Measurements from ENCODE around the gene CEACAM16.
"Not testable (repeated sequence)": the region's sequence is repeated elsewhere in the genome, so short reads cannot be mapped to it uniquely, and the experiment has no call there.

CEACAM16 gene

DNA sequence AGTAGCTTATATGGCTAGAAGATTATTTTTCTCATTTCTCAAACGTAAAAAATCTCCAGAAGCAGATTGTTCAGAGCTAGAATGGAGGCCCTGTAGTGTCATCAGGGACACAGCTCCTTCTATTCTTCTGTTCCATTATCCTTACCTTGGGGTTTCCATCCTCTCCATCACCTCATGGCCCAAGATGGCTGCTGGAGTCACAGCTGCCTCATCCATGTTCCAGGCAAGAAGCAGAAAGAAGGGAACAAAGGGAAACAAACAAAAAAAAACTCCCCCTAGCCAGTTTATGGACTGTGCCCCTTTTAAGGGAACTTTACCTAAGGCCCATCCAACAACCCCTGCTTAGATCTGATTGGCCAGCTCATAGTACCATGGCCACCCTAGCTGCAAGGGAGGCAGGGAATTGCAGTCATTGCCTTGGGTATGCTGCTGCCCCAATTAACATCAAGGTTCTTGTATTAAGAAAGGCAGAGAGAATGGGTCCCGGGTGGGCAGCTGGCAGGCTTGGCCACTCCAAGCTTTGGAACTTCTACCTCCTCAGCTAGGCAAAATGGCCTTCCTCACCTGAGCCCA, 15.7 kb downstream of the CEACAM16 start:
- in situ Hi-C loops (cut with HindIII; ENCODE audit: low pct_ligation_motif_present, low sequenced_read_pairs): no loop called here
- no peak overlapping the region for H3K4me3 ChIP-seq (ENCODE audit: low read depth, low read length)
- TF ChIP-seq CTCF (IDR thresholded peaks at IDR 0.05; ENCODE audit: low read depth, low read length, missing control alignments): no peak
- no peak for DNase-seq
- H3K27ac ChIP-seq: no peak overlapping the region
- no peaks in the 10 kb centered on the region for H3K27me3 ChIP-seq (replicated peaks)
- no peaks in the 10 kb centered on the region for H3K36me3 ChIP-seq (replicated peaks)

DNA sequence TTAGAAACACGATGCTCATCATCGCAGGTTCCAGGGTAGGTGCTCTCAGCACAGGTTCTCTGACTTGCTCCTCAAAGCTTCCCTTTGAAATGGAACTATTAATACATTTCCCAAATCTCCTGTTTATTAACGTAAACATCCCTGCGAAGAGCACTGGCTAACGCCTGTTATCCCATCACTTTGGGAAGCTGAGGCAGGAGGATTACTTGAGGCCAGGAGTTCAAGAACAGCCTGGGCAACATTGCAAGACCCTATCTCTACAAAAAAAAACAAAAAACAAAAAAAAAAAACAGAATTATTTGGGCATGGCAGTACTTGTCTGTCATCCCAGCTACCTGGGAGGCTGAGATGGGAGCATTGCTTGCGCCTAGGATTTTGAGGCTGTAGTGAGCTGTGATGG, 18.7 kb downstream of the CEACAM16 start:
- H3K27me3 ChIP-seq (replicated peaks): no peaks in the 10 kb centered on the region
- no peak for TF ChIP-seq CTCF (IDR thresholded peaks at IDR 0.05; ENCODE audit: low read depth, low read length, missing control alignments)
- no peak overlapping the region for H3K27ac ChIP-seq
- no peak for DNase-seq
- in situ Hi-C loops (cut with HindIII; ENCODE audit: low pct_ligation_motif_present, low sequenced_read_pairs): no loop called here
- H3K4me3 ChIP-seq (ENCODE audit: low read depth, low read length): no peak overlapping the region
- no peaks in the 10 kb centered on the region for H3K36me3 ChIP-seq (replicated peaks)

- in situ Hi-C loops (cut with HindIII; ENCODE audit: low pct_ligation_motif_present, low sequenced_read_pairs): no loop called here
- H3K36me3 ChIP-seq (replicated peaks): no peaks in the 10 kb centered on the region
- no peak for DNase-seq
- TF ChIP-seq CTCF (IDR thresholded peaks at IDR 0.05; ENCODE audit: low read depth, low read length, missing control alignments): no peak
- H3K27ac ChIP-seq: no peak overlapping the region
- peak overlapping the region; percentile 5 for H3K4me3 ChIP-seq (ENCODE audit: low read depth, low read length)
- H3K27me3 ChIP-seq (replicated peaks): no peaks in the 10 kb centered on the region
Measured at GRCh38 chr19:44718441-44719261, 19.7 kb downstream of the CEACAM16 start.

- DNase-seq: no peak
- no peaks in the 10 kb centered on the region for H3K27me3 ChIP-seq (replicated peaks)
- H3K27ac ChIP-seq: no peak overlapping the region
- H3K4me3 ChIP-seq (ENCODE audit: low read depth, low read length): no peak overlapping the region
- in situ Hi-C loops (cut with HindIII; ENCODE audit: low pct_ligation_motif_present, low sequenced_read_pairs): no loop called here
- no peak for TF ChIP-seq CTCF (IDR thresholded peaks at IDR 0.05; ENCODE audit: low read depth, low read length, missing control alignments)
- H3K36me3 ChIP-seq (replicated peaks): no peaks in the 10 kb centered on the region
Measured at GRCh38 chr19:44719262-44719701, 20.3 kb downstream of the CEACAM16 start.

GRCh38 chr19:44720396-44720795, 21.4 kb downstream of the CEACAM16 start:
- H3K27me3 ChIP-seq (replicated peaks); H3K27ac ChIP-seq; H3K4me3 ChIP-seq (ENCODE audit: low read depth, low read length); in situ Hi-C loops (cut with HindIII; ENCODE audit: low pct_ligation_motif_present, low sequenced_read_pairs); H3K36me3 ChIP-seq (replicated peaks); DNase-seq: not testable (repeated sequence)

- TF ChIP-seq CTCF (IDR thresholded peaks at IDR 0.05; ENCODE audit: low read depth, low read length, missing control alignments): no peak
- Histone ChIP-seq H3K4me3 (ENCODE audit: low read depth, low read length) (no peak overlapping the region), H3K27me3 (replicated peaks) (no peaks in the 10 kb centered on the region), H3K36me3 (replicated peaks) (no peaks in the 10 kb centered on the region), H3K27ac (no peak overlapping the region)
- no peak for DNase-seq
- in situ Hi-C loops (cut with HindIII; ENCODE audit: low pct_ligation_motif_present, low sequenced_read_pairs): no loop called here
Measured at GRCh38 chr19:44720945-44721344, 22.0 kb downstream of the CEACAM16 start.

DNA sequence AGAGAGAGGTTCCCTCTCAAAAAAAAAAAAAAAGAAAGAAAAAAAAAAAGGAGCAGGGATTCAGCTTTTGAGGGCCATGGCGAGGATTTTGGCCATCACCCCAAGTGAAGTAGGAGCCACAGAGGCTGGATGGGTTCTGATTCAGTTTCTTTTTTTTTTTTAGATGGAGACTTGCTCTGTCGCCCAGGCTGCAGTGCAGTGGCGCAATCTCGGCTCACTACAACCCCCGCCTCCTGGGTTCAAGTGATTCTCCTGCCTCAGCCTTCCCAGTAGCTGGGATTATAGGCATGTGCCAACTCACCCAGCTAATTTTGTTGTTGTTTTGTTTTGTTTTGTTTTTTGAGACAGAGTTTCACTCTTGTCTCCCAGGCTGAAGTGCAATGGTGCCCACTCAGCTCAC, 22.4 kb downstream of the CEACAM16 start:
- in situ Hi-C loops (cut with HindIII; ENCODE audit: low pct_ligation_motif_present, low sequenced_read_pairs); H3K27me3 ChIP-seq (replicated peaks); H3K27ac ChIP-seq; DNase-seq; H3K36me3 ChIP-seq (replicated peaks); H3K4me3 ChIP-seq (ENCODE audit: low read depth, low read length): not testable (repeated sequence)

All from brain microvascular endothelial cell (primary cell).